ENCODE measurements around the gene SULT2B1. TPM values are rescaled to one million over a fixed set of nuclear protein-coding genes. Genes with fewer than 3 reads are reported as not detected.

SULT2B1 gene
- total and polyA plus RNA-seq, 8 donors: 2.1 to 6.3 (median 2.9) TPM

DNA sequence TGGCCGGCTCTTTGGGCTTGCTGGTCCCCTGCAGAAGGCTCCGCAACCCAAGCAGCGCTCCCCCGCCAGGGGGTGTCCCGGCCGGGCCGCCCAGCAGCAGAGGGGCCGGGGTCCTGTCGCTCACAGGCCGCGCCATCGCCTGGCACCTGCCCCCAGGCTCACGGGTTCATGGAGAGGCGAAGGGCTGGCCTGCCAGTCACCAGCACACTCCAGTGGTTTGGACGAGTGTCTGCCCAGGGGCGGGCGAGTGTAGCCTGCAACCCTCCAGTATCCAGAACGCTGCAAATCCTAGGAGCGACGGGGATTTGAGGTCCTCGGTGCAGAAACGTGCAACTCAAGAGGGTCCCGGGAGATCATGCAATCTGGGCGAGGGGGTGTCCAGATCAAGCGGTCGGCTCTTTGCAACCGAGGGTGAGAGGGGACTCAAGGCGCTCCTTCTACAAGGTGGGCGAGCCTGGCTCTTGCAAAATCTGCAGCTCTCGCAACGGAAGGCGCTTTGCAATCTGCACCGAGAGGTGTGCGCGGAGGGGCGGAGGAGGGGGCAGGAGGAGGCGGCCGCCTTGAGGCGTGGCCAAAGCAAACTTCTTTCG is 85.0 kb downstream of the SULT2B1 start, which contains the start of gene DBP:
TSS of gene DBP (minus strand) at position 521 of the 590 bp plus-strand sequence. CDS start at position 136, 385 bp downstream.
- peak; percentile 16 for ATAC-seq
- Histone ChIP-seq H3K27ac (peak within 1 kb of the TSS; percentile 91 to 94), H3K4me1 (peaks cover 19 to 59% of the 10 kb centered on the region in 2 donors), H3K27me3 (no peaks in the 10 kb centered on the region), H3K9me3 (no peaks in the 10 kb centered on the region), H3K4me3 (peak within 1 kb of the TSS; percentile 60 to 64), H3K36me3 (no peaks in the 10 kb centered on the region)
- no peak for TF ChIP-seq CTCF (IDR thresholded peaks at IDR 0.05)
- intact Hi-C loops (cut with DNase I): no loop called here
- DNase-seq: peak in 2 of 4 donors; percentile 74 to 86

DNA sequence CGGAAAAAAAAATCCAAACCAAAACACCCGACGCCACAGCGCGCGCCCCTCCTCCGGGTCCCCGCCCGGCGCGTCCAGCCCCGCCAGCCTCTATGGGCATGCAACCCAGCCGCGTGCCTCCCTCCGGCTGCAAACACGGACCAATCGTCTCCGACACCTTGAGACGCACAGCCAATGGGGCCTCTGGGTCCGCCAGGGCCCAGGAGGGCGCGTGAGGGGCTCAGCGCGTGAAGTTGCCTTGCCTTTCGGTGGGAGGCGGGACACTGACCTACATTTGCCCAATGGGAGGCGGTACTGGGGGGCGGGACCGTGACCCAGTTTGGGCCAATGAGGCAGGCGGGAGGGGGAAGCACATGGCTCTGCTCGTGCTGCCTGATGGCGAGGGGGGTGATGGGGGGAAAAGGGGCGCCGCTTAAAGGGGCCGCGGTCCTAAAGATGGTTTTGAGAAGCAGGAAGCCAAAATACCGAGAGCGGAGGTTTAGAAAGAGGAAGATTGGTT is 85.5 kb downstream of the SULT2B1 start:
- peak; percentile 97 to 99 (median 98) for DNase-seq
- no peaks in the 10 kb centered on the region for H3K36me3 ChIP-seq
- peak; percentile 77 for ATAC-seq
- intact Hi-C loops (cut with DNase I): no loop called here
- no peak for TF ChIP-seq CTCF (IDR thresholded peaks at IDR 0.05)
- peaks cover 19 to 56% of the 10 kb centered on the region in 2 donors for H3K4me1 ChIP-seq
- H3K9me3 ChIP-seq: no peaks in the 10 kb centered on the region
- H3K27me3 ChIP-seq: no peaks in the 10 kb centered on the region
- H3K27ac ChIP-seq: peak overlapping the region; percentile 91 to 94
- peak overlapping the region; percentile 60 to 64 for H3K4me3 ChIP-seq

- H3K4me1 ChIP-seq: peaks cover 17 to 49% of the 10 kb centered on the region in 2 donors
- H3K4me3 ChIP-seq: peak overlapping the region; percentile 10 to 64
- no peaks in the 10 kb centered on the region for H3K9me3 ChIP-seq
- no peak for TF ChIP-seq CTCF (IDR thresholded peaks at IDR 0.05)
- H3K27me3 ChIP-seq: no peaks in the 10 kb centered on the region
- ATAC-seq (peak; percentile 49), DNase-seq (peak in 3 of 4 donors; percentile 85 to 95 (median 89))
- intact Hi-C loops (cut with DNase I): no loop called here
- peak overlapping the region; percentile 91 to 94 for H3K27ac ChIP-seq
- H3K36me3 ChIP-seq: no peaks in the 10 kb centered on the region
Measured at GRCh38 chr19:48637948-48638830, 86.2 kb downstream of the SULT2B1 start.

GRCh38 chr19:48638831-48639381 is 86.9 kb downstream of the SULT2B1 start:
- H3K27ac ChIP-seq: peak overlapping the region; percentile 91 to 94
- DNase-seq: no peak
- H3K4me3 ChIP-seq: peak overlapping the region in 1 of 2 donors; percentile 64
- no peaks in the 10 kb centered on the region for H3K36me3 ChIP-seq
- TF ChIP-seq CTCF (IDR thresholded peaks at IDR 0.05): no peak
- ATAC-seq: no peak
- H3K4me1 ChIP-seq: peaks cover 10 to 42% of the 10 kb centered on the region in 2 donors
- H3K27me3 ChIP-seq: no peaks in the 10 kb centered on the region
- no peaks in the 10 kb centered on the region for H3K9me3 ChIP-seq
- intact Hi-C loops (cut with DNase I): no loop called here

Measured in left lung (tissue), 10 donors.